HCT116 (cell line): Measurements from ENCODE around the gene GRK2. TPM values are rescaled to one million over a fixed set of nuclear protein-coding genes. Genes with fewer than 3 reads are reported as not detected.

Experiments
- ATAC-seq: fragments of 200-7000 bp; cut with Tn5 transposase; 2 replicates; pipeline ENCODE4 v1.9.1; 2020; ENCODE audit warnings: mild to moderate bottlenecking, moderate library complexity
- BruUV-seq: library from RNA; stranded (reverse); fragments of 400-500 nt; replicated peaks from 2 replicates; lab custom pipeline; 2021; lab: Mats Ljungman, UMichigan
- CTCF ChIA-PET: fragments of 300-600 bp; sonication (Branson Sonifier 250); formaldehyde crosslinking; loops from one replicate; lab custom pipeline; 2021; ENCODE audit warnings: antibody characterized with exemption; lab: Charles Lee
- POLR2A ChIA-PET: fragments of 300-600, 350-600 bp; sonication (Branson Sonifier 250); formaldehyde crosslinking; loops from one replicate; lab custom pipeline; 2021; ENCODE audit warnings: antibody characterized with exemption; lab: Charles Lee
- RAD21 ChIA-PET, 2 experiments: fragments of 300-600 bp; sonication (Branson Sonifier 250); formaldehyde crosslinking; loops; one replicate each; lab custom pipeline; 2023; ENCODE audit warnings: low total read pairs in 2 of 2; ENCODE audit not compliant: uncharacterized antibody in 2 of 2, unreplicated experiment in 2 of 2, low non-redundant PET in 1 of 2; lab: Charles Lee
- DNase-seq: peaks from one replicate; pipeline ENCODE4 v3.0.0-alpha.2; 2010; ENCODE audit warnings: low read depth, low spot score
- H2AFZ ChIP-seq: fragments of 200-600 bp; shearing (Covaris generic), sonication (generic); 2 replicates; pipeline ENCODE4 v1.6.1; 2017; ENCODE audit warnings: low read depth, mixed run types, mixed read lengths, antibody characterized with exemption, low read length; ENCODE audit not compliant: poor library complexity, severe bottlenecking
- H3K27ac ChIP-seq: 2 replicates; pipeline ENCODE4 v1.5.1; 2012; ENCODE audit warnings: low read depth, low read length
- H3K27me3 ChIP-seq: fragments of 200-600 bp; sonication (generic); 2 replicates; pipeline ENCODE4 v1.6.1; 2016; ENCODE audit warnings: mixed run types, low read length, mixed read lengths; ENCODE audit not compliant: insufficient read depth
- H3K36me3 ChIP-seq, 2 experiments: fragments of 200-500 bp in 1 of 2; fragments of 200-600 bp in 1 of 2; sonication (Bioruptor generic) in 1 of 2; sonication (generic) in 1 of 2; 2 replicates each; pipeline versions ENCODE4 v1.5.1 to v1.6.1; 2014 to 2016; ENCODE audit warnings: low read length in 2 of 2, inconsistent platforms in 1 of 2, mixed read lengths in 1 of 2, mixed run types in 1 of 2; ENCODE audit not compliant: insufficient read depth in 2 of 2, control insufficient read depth in 1 of 2
- H3K4me1 ChIP-seq, 2 experiments: fragments of 200-600 bp in 1 of 2; sonication (generic) in 1 of 2; 2 replicates each; pipeline versions ENCODE4 v1.5.1 to v1.6.1; 2012 to 2017; ENCODE audit warnings: low read length in 2 of 2, inconsistent platforms in 1 of 2, mild to moderate bottlenecking in 1 of 2, mixed read lengths in 1 of 2, mixed run types in 1 of 2, moderate library complexity in 1 of 2; ENCODE audit not compliant: insufficient read depth in 2 of 2, control insufficient read depth in 1 of 2
- H3K4me2 ChIP-seq: fragments of 200-600 bp; sonication (generic); 2 replicates; pipeline ENCODE4 v1.6.1; 2017; ENCODE audit warnings: mixed run types, low read length, mixed read lengths
- H3K4me3 ChIP-seq, 2 experiments: fragments of 200-600 bp in 1 of 2; sonication (generic) in 1 of 2; replicated peaks in 1 of 2; 2 replicates each; pipeline ENCODE4 v1.5.1; 2011 to 2016; ENCODE audit warnings: low read length in 2 of 2, control low read depth in 1 of 2, low read depth in 1 of 2, mild to moderate bottlenecking in 1 of 2, mixed read lengths in 1 of 2, mixed run types in 1 of 2
- H3K79me2 ChIP-seq: fragments of 200-600 bp; sonication (generic); 2 replicates; pipeline ENCODE4 v1.6.1; 2017; ENCODE audit warnings: mild to moderate bottlenecking, mixed run types, low read length, moderate library complexity, mixed read lengths; ENCODE audit not compliant: insufficient read depth
- H3K9ac ChIP-seq: fragments of 200-600 bp; sonication (generic); 2 replicates; pipeline ENCODE4 v1.6.1; 2016; ENCODE audit warnings: low read length, mixed read lengths
- H3K9me2 ChIP-seq: fragments of 200-600 bp; sonication (generic), shearing (Covaris generic); 2 replicates; pipeline ENCODE4 v1.6.1; 2017; ENCODE audit warnings: mixed run types, mild to moderate bottlenecking, moderate library complexity; ENCODE audit not compliant: insufficient read depth
- H3K9me3 ChIP-seq, 2 experiments: fragments of 200-500 bp in 1 of 2; fragments of 200-600 bp in 1 of 2; sonication (Bioruptor generic) in 1 of 2; sonication (generic) in 1 of 2; 2 replicates each; pipeline ENCODE4 v1.6.1; 2014 to 2017; ENCODE audit warnings: low read length in 2 of 2, mixed read lengths in 2 of 2, inconsistent platforms in 1 of 2, low read depth in 1 of 2, mild to moderate bottlenecking in 1 of 2, mixed run types in 1 of 2, moderate library complexity in 1 of 2; ENCODE audit not compliant: control insufficient read depth in 1 of 2, insufficient read depth in 1 of 2
- H4K20me1 ChIP-seq: fragments of 200-600 bp; sonication (generic), shearing (Covaris generic); 2 replicates; pipeline ENCODE4 v1.6.1; 2017; ENCODE audit warnings: mixed run types, mild to moderate bottlenecking, moderate library complexity; ENCODE audit not compliant: insufficient read depth
- CBX3 ChIP-seq: IDR thresholded peaks from 2 replicates; pipeline ENCODE4 v1.6.1; 2012; ENCODE audit warnings: low read depth
- CEBPB ChIP-seq: IDR thresholded peaks from 2 replicates; pipeline ENCODE4 v1.6.1; 2012; ENCODE audit warnings: low read depth
- ELF1 ChIP-seq: IDR thresholded peaks from 2 replicates; pipeline ENCODE4 v1.6.1; 2012; ENCODE audit warnings: low read depth, borderline replicate concordance
- EZH2 ChIP-seq: fragments of 200-600 bp; sonication (generic); IDR thresholded peaks from 2 replicates; pipeline ENCODE4 v1.6.1; 2017; ENCODE audit warnings: antibody characterized with exemption, mixed run types
- FOSL1 ChIP-seq: IDR thresholded peaks from 2 replicates; pipeline ENCODE4 v1.6.1; 2012; ENCODE audit warnings: low read depth
- POLR2A ChIP-seq: IDR thresholded peaks from 2 replicates; pipeline ENCODE4 v1.7.0; 2011; ENCODE audit warnings: borderline replicate concordance; ENCODE audit not compliant: insufficient read depth, insufficient read length; ENCODE audit errors: extremely low read depth
- RAD21 ChIP-seq: IDR thresholded peaks from 2 replicates; pipeline ENCODE4 v1.6.1; 2012; ENCODE audit warnings: low read depth, mild to moderate bottlenecking
- SIN3A ChIP-seq: IDR thresholded peaks from 2 replicates; pipeline ENCODE4 v1.6.1; 2012; ENCODE audit warnings: low read depth
- SRF ChIP-seq: IDR thresholded peaks from 2 replicates; pipeline ENCODE4 v1.6.1; 2012; ENCODE audit warnings: low read depth
- TCF7L2 ChIP-seq: IDR thresholded peaks from 2 replicates; pipeline ENCODE4 v1.7.0; 2011; ENCODE audit warnings: borderline replicate concordance, inconsistent platforms; ENCODE audit not compliant: insufficient read depth, insufficient read length; ENCODE audit errors: extremely low read depth
- YY1 ChIP-seq: IDR thresholded peaks from 2 replicates; pipeline ENCODE4 v1.6.1; 2011; ENCODE audit warnings: low read length, low read depth, moderate library complexity, mild to moderate bottlenecking; ENCODE audit not compliant: insufficient replicate concordance; ENCODE audit errors: extremely low read depth
- ZFX ChIP-seq: fragments of 450-650 bp; IDR thresholded peaks from 2 replicates; pipeline ENCODE4 v1.6.1; 2017
- intact Hi-C: fragments of 100-400 bp; cut with micrococcal nuclease; formaldehyde crosslinking; loops from 2 replicates; pipeline ENCODE4 v1.10.0; 2022
- total RNA-seq: library from RNA; stranded (reverse); gene quantifications from one replicate; pipeline ENCODE4 v1.2.1, GENCODE V29; 2021; ENCODE audit not compliant: unreplicated experiment
- TF ChIP-seq, protein P1 (sequence below): IDR thresholded peaks from 2 replicates; pipeline ENCODE4 v1.6.1; 2011; ENCODE audit warnings: mild to moderate bottlenecking, low read length, moderate library complexity; ENCODE audit not compliant: insufficient replicate concordance; ENCODE audit errors: extremely low read depth
- TF ChIP-seq, protein P2 (sequence below): IDR thresholded peaks from 2 replicates; pipeline ENCODE4 v1.6.1; 2012
- TF ChIP-seq, protein P3 (sequence below): IDR thresholded peaks from 2 replicates; pipeline ENCODE4 v1.6.1; 2012

Gene GRK2
- total RNA-seq, 1 experiment from 2014 or later: 83.0 TPM

DNA sequence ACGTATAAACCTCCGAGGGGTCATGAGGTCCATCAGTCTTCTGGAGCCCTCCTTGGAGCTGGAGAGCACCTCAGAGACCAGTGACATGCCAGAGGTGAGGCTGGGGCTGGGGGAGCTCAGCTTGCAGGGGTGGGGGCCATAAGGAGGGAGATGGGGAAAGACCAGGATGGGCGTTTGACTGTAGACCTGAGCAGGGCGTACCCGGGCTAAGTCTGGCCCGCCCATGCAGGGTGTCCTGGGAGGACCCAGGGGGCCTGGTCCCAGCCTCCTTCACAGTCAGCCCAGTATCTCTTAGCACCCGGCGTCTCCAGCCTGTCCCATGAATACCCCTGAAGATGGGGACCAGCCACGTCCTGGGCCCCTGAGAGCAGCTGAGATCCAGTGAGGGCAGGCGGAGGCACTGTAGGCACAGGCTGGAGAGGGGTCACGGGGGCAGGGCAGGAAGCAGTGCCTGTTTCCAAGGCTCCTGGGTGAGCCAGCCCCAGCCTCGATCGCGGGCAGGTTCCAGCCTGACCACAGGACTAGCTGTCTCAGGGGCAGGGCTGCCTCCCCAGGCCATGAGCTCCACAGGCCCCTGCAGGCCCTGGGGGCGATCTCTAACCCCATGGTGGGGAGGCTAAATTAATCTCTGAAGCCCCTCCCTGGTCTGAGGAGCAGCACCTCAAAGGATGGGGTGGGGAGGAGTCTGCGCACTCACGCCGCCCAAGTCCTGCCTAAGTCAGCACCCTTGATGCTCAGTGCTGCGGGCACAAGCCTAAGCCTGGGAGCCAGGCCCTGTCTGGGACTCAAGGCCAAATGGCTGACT lies 44.2 kb downstream of the GRK2 start:
- ChIA-PET RAD21 (no interaction called here), POLR2A (no interaction called here), CTCF (no interaction called here)
- no peaks in the 10 kb centered on the region for H4K20me1 ChIP-seq
- no peak overlapping the region for H3K4me3 ChIP-seq
- DNase-seq: no peak
- no peaks in the 10 kb centered on the region for H3K27me3 ChIP-seq
- no peak overlapping the region for H3K4me2 ChIP-seq
- BruUV-seq: no TSS peak
- ATAC-seq: no peak
- intact Hi-C loops: no loop called here
- H3K36me3 ChIP-seq: peaks cover 0 to 9% of the 10 kb centered on the region in 2 experiments; a peak in 3 of 4 replicates
- peaks cover 12 to 22% of the 10 kb centered on the region in 2 experiments; a peak in 3 of 4 replicates for H3K4me1 ChIP-seq
- no peak overlapping the region for H2AFZ ChIP-seq
- no peaks in the 10 kb centered on the region for H3K9me2 ChIP-seq
- H3K9ac ChIP-seq: no peak overlapping the region
- no peaks in the 10 kb centered on the region for H3K9me3 ChIP-seq
- H3K27ac ChIP-seq: no peak overlapping the region
- no peaks in the 10 kb centered on the region; the same call in 1 of the 2 replicates for H3K79me2 ChIP-seq
- TF ChIP-seq CBX3 (no peak), POLR2A (no peak), CEBPB (no peak), RAD21 (no peak), ZFX (no peak), YY1 (no peak), TCF7L2 (no peak), SRF (no peak), ELF1 (no peak), FOSL1 (no peak), EZH2 (no peak), SIN3A (no peak)
- TF ChIP-seq, protein P1, sequence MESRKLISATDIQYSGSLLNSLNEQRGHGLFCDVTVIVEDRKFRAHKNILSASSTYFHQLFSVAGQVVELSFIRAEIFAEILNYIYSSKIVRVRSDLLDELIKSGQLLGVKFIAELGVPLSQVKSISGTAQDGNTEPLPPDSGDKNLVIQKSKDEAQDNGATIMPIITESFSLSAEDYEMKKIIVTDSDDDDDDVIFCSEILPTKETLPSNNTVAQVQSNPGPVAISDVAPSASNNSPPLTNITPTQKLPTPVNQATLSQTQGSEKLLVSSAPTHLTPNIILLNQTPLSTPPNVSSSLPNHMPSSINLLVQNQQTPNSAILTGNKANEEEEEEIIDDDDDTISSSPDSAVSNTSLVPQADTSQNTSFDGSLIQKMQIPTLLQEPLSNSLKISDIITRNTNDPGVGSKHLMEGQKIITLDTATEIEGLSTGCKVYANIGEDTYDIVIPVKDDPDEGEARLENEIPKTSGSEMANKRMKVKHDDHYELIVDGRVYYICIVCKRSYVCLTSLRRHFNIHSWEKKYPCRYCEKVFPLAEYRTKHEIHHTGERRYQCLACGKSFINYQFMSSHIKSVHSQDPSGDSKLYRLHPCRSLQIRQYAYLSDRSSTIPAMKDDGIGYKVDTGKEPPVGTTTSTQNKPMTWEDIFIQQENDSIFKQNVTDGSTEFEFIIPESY: no peak
- TF ChIP-seq, protein P2, sequence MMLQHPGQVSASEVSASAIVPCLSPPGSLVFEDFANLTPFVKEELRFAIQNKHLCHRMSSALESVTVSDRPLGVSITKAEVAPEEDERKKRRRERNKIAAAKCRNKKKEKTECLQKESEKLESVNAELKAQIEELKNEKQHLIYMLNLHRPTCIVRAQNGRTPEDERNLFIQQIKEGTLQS: no peak
- TF ChIP-seq, protein P3, sequence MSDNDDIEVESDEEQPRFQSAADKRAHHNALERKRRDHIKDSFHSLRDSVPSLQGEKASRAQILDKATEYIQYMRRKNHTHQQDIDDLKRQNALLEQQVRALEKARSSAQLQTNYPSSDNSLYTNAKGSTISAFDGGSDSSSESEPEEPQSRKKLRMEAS: no peak
